Activated naive CD4-positive, alpha-beta T cell treated with anti-CD3 and anti-CD28 coated beads, Interleukin-2, amount 50 U/mL, for 24 hours (primary cell): ENCODE measurements around the gene FASTKD1.
"Not testable (repeated sequence)": the region's sequence is repeated elsewhere in the genome, so short reads cannot be mapped to it uniquely, and the experiment has no call there.

Source experiments
- H3K27ac Mint-ChIP-seq: one replicate; pipeline ENCODE4 v1.8.0; 2021; ENCODE audit warnings: mild to moderate bottlenecking, mixed read lengths
- H3K27me3 Mint-ChIP-seq: one replicate; pipeline ENCODE4 v1.8.0; 2021; ENCODE audit warnings: mixed read lengths
- H3K36me3 Mint-ChIP-seq: one replicate; pipeline ENCODE4 v1.8.0; 2021; ENCODE audit warnings: mixed read lengths
- H3K4me1 Mint-ChIP-seq: one replicate; pipeline ENCODE4 v1.8.0; 2021; ENCODE audit warnings: mixed read lengths
- H3K4me3 Mint-ChIP-seq: one replicate; pipeline ENCODE4 v1.8.0; 2021; ENCODE audit warnings: mild to moderate bottlenecking, mixed read lengths
- H3K9me3 Mint-ChIP-seq: one replicate; pipeline ENCODE4 v1.8.0; 2021; ENCODE audit warnings: mixed read lengths

Gene FASTKD1

DNA sequence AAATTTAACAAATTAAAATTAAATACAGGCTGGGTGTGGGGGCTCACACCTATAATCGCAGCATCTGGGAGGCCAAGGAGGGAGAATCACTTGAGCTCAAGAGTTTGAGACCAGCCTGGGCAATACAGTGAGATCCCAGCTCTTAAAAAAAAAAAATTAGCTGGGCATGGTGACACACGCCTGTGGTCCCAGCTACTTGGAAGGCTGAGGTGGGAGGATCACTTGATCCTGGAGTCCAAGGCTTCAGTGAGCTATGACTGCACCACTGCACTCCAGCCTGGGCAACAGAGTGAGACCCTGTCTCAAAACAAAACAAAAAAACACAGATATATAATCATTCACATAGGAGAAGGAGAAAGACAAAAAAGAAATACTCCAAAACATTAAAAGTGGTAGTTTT, 34.2 kb downstream of the FASTKD1 start:
- H3K9me3 Mint-ChIP-seq, H3K4me1 Mint-ChIP-seq, H3K27ac Mint-ChIP-seq, H3K27me3 Mint-ChIP-seq, H3K4me3 Mint-ChIP-seq: not testable (repeated sequence)
- H3K36me3 Mint-ChIP-seq, result peaks cover 12% of the 10 kb centered on the region

DNA sequence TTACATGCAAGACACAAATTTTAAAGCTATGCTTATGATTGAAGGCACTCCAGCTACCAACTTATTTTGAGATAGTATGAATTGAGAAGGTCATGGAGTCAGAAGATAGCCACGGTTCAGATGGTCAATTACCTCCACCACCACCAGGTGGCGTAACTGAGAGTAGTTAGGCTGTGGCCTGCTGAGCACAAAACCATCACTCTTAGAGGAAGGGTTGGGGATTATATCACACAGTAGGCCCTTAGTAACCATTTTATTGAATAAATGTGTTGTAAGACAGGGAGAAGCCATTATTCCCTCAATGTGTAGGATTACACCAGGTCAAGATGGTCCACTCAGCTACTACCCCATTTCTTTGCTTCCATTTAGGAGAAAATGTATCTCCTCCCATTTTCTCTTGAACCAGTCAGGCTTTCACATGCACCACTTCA, 45.4 kb downstream of the FASTKD1 start:
- no peaks in the 10 kb centered on the region for H3K9me3 Mint-ChIP-seq
- peaks cover 2% of the 10 kb centered on the region for H3K36me3 Mint-ChIP-seq
- H3K4me3 Mint-ChIP-seq, result no peak overlapping the region
- no peaks in the 10 kb centered on the region for H3K27me3 Mint-ChIP-seq
- H3K4me1 Mint-ChIP-seq, result no peaks in the 10 kb centered on the region
- no peak overlapping the region for H3K27ac Mint-ChIP-seq

DNA sequence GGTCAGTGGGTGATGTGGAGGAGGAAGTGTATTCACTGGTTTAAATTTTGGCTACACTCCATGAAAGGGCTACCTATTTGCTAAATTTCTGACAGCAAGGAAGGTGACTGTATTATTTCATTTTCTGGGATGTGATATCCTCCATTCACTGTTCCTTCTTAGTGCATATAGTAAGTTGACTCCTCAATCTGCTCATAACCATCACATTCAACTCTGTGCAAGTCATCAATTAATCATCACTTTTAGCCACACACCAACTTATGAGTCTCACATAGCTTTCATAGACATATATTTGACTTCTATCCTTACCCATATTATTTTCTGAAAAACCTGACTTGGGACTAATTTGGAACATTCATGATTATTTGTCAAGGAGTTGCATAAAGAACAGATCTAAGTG, 47.2 kb downstream of the FASTKD1 start:
- Mint-ChIP-seq H3K4me1 (no peaks in the 10 kb centered on the region), H3K9me3 (no peaks in the 10 kb centered on the region), H3K27ac (no peak overlapping the region), H3K36me3 (peaks cover 4% of the 10 kb centered on the region), H3K4me3 (no peak overlapping the region), H3K27me3 (no peaks in the 10 kb centered on the region)

DNA sequence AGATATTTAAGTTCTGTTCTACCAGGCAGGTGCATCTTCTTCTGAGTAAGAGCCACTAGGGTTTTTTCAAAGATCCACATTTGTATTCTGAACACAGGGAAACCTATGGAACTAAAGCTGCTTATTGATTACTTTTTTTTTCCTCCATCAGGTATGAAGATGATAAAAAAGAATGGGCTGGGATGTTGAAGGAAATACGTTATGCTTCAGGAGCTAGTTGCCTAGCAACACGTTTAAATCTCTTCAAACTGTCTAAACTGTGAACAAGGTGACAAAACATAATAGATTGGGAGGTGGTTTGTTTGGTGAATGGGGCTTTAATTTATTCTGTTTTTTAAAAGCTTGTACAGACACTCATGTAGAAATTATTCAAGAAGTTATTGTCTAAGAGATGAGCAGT, 48.2 kb downstream of the FASTKD1 start:
- Mint-ChIP-seq H3K27me3 (no peaks in the 10 kb centered on the region), H3K4me1 (no peaks in the 10 kb centered on the region), H3K36me3 (peaks cover 2% of the 10 kb centered on the region), H3K9me3 (no peaks in the 10 kb centered on the region), H3K4me3 (no peak overlapping the region), H3K27ac (no peak overlapping the region)

DNA sequence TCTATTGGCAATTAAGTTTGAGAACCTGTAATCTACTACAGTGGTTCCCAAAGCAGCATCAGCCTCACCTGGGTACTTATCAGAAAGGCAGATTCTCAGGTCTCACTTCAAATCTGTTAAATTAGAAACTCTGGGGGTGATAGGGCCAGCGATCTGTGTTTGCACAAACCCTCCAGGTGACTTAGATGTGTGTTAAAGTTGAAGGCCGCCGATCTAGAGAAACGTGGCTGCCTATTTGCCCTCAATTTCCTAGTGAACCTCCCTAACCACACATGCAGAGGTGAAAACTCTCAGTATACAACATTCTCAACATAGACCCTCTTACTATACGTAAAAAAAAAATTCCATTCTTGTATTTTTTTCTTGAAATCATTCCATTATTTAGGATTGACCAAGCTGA, 50.0 kb downstream of the FASTKD1 start:
- H3K27ac Mint-ChIP-seq, result no peak overlapping the region
- H3K9me3 Mint-ChIP-seq, result no peaks in the 10 kb centered on the region
- H3K36me3 Mint-ChIP-seq, result peaks cover 2% of the 10 kb centered on the region
- no peaks in the 10 kb centered on the region for H3K27me3 Mint-ChIP-seq
- H3K4me3 Mint-ChIP-seq, result no peak overlapping the region
- H3K4me1 Mint-ChIP-seq, result no peaks in the 10 kb centered on the region

DNA sequence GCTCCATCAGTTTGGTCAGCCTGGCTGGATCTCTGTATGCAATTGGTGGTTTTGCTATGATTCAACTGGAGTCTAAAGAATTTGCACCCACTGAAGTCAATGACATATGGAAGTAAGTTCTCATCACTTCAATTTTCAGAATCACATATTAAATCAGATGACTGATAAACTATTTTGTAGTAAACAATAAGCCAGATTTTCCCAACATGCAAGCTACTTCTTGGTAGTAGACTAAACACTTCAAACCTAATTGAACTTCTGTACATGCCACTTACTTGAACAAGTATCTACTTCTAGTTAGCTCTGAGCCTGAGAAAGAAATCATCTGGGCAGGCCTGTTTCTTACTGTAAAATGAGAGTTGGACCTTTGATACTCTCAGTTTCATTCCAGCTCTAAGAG, 52.8 kb downstream of the FASTKD1 start:
- Mint-ChIP-seq H3K9me3 (no peaks in the 10 kb centered on the region), H3K4me1 (no peaks in the 10 kb centered on the region), H3K4me3 (no peak overlapping the region), H3K36me3 (peaks cover 2% of the 10 kb centered on the region), H3K27me3 (no peaks in the 10 kb centered on the region), H3K27ac (no peak overlapping the region)

DNA sequence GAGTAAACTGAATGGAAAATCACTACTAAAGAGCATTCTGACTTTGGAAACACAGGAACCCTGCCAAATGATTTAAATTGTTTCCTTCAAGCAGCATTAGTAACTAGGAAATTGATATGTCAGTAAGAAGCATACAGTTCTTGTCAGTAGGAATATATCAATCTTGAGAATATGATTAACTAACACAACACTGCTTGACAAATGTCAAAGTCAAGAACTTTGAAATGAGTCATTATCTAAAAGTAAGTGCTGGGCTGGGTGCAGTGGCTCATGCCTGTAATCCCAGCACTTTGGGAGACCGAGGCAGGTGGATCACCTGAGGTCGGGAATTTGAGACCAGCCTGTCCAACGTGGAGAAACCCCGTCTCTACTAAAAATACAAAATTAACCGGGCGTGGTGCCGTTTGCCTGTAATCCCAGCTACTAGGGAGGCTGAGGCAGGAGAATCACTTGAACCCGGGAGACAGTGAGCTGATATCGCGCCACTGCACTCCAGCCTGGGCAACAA, 57.1 kb downstream of the FASTKD1 start:
- H3K27me3 Mint-ChIP-seq, H3K36me3 Mint-ChIP-seq, H3K9me3 Mint-ChIP-seq, H3K27ac Mint-ChIP-seq, H3K4me1 Mint-ChIP-seq, H3K4me3 Mint-ChIP-seq: not testable (repeated sequence)

DNA sequence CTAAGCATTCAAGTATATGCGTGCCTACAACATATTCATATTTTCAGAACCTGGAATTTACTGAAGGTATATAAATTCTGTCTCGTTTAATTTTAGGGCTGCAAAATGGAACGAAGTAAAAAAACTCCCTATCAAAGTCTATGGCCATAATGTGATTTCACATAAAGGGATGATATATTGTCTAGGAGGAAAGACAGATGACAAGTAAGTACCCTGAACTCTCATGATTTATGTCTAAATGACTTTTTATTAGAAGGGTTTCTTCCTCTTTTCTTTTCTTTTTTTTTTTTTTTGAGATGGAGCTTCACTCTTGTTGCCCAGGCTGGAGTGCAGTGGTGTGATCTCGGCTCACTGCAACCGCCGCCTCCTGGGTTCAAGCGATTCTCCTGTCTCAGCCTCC, 58.9 kb downstream of the FASTKD1 start:
- H3K9me3 Mint-ChIP-seq, H3K36me3 Mint-ChIP-seq, H3K4me1 Mint-ChIP-seq, H3K4me3 Mint-ChIP-seq, H3K27me3 Mint-ChIP-seq, H3K27ac Mint-ChIP-seq: not testable (repeated sequence)

DNA sequence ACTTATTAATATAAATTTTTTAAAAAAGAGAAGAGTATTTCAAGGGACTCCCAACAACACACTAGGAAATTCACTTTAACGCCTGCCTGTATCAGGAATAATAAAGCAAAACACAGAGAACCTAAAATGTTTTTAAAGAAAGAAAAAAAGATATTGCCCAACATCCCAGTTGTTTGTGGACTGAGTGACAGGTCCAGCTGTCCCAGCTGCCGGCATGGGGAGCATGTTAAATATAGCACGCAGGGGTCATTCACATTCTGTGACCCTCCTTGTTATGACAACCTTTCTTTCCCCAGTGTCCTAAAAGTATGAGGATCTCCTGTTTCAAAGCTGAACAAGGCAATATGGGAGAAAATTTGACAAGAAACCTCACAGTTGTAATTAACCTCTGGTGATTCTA, 59.7 kb downstream of the FASTKD1 start:
- Mint-ChIP-seq H3K27ac (no peak overlapping the region), H3K9me3 (no peaks in the 10 kb centered on the region), H3K36me3 (no peaks in the 10 kb centered on the region), H3K4me3 (no peak overlapping the region), H3K27me3 (no peaks in the 10 kb centered on the region), H3K4me1 (no peaks in the 10 kb centered on the region)

DNA sequence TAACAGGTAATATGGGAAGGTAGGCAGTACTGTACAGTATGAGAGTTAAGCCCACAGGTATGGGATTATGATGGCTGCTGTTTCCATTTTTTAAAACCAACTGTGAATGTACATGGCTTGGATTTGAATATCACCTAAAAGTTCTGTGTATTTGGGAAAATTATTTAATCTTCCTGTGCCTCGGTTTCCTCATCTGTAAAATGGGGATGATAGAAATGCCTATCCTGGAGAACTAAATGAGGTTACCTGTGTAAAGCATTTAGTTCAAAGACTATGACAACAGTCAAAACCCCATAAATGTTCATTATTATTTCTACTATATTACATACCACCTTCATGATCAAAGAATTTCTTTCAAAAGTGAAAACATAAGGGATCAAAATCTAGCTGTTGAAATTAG, 60.6 kb downstream of the FASTKD1 start:
- Mint-ChIP-seq H3K4me3 (no peak overlapping the region), H3K36me3 (no peaks in the 10 kb centered on the region), H3K27me3 (no peaks in the 10 kb centered on the region), H3K27ac (no peak overlapping the region), H3K9me3 (no peaks in the 10 kb centered on the region), H3K4me1 (no peaks in the 10 kb centered on the region)

DNA sequence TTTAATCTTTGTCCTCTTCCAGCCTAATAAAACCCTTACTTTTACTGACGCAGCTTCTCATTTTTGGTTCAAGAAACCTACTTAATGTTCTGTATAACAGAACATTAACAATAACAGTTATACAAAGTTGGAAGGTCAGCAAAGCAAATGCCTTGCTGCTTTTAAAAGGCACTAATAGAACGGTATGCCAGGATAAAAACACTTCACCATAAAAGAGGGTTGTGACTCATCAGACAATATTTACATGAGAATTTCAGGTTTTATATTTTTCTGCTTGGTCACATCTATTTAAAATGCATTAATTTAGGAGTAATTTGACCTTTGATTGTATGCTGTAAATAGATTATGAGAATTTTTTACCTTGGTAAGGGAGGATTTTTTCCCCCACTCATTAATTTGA, 61.1 kb downstream of the FASTKD1 start:
- Mint-ChIP-seq H3K9me3 (no peaks in the 10 kb centered on the region), H3K27ac (no peak overlapping the region)

DNA sequence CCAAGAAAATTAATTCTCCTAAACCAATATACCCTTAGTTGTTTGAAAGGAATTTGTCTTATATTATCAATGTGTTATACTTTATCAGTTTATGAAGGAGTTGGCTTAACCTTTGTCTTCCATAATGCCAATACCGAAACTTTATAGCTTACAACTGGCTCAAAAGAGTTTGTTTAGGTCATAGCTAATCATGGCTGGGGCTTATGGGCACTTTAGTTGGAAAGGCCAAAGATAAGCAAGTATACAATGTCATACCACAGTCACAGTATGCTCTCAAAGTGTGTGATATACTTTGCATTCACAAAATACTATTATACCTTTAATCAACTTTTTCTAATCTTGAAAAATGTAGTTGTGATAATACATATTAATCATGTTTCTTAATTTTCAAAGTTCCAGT, 61.8 kb downstream of the FASTKD1 start:
- H3K27me3 Mint-ChIP-seq, result no peaks in the 10 kb centered on the region
- H3K27ac Mint-ChIP-seq, result no peak overlapping the region
- peaks cover 1% of the 10 kb centered on the region for H3K36me3 Mint-ChIP-seq
- H3K4me3 Mint-ChIP-seq, result no peak overlapping the region
- H3K4me1 Mint-ChIP-seq, result no peaks in the 10 kb centered on the region
- no peaks in the 10 kb centered on the region for H3K9me3 Mint-ChIP-seq

More for the DNA sequence above, 61.1 kb downstream of the FASTKD1 start:
- Mint-ChIP-seq H3K4me3 (no peak overlapping the region), H3K4me1 (no peaks in the 10 kb centered on the region), H3K36me3 (no peaks in the 10 kb centered on the region), H3K27me3 (no peaks in the 10 kb centered on the region)

DNA sequence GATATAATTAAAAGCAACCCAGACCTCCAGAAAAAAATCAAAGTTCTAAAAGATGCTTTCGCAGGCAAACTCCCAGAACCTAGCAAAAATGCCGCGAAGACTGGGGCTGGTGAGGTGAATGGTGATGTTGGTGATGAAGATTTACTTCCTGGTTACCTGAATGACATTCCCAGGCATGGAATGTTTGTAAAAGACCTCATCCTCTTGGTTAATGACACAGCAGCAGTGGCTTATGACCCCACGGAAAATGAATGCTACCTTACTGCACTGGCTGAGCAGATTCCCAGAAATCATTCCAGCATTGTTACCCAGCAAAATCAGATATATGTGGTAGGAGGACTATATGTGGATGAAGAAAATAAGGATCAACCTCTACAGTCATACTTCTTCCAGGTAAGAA, 63.2 kb downstream of the FASTKD1 start:
- no peaks in the 10 kb centered on the region for H3K4me1 Mint-ChIP-seq
- H3K9me3 Mint-ChIP-seq, result no peaks in the 10 kb centered on the region
- no peaks in the 10 kb centered on the region for H3K27me3 Mint-ChIP-seq
- H3K36me3 Mint-ChIP-seq, result peaks cover 1% of the 10 kb centered on the region
- H3K4me3 Mint-ChIP-seq, result no peak overlapping the region
- no peak overlapping the region for H3K27ac Mint-ChIP-seq

DNA sequence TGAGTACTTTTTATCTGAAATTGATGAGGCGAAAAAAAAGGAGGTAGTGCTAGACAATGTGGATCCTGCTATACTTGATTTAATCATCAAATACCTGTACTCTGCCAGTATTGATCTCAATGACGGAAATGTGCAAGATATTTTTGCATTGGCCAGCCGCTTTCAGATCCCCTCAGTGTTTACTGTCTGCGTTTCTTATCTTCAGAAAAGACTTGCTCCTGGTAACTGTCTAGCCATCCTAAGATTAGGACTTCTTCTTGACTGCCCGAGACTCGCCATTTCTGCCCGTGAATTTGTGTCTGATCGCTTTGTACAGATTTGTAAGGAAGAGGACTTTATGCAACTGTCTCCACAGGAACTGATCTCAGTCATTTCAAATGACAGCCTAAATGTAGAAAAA, 63.7 kb downstream of the FASTKD1 start:
- no peaks in the 10 kb centered on the region for H3K27me3 Mint-ChIP-seq
- no peak overlapping the region for H3K27ac Mint-ChIP-seq
- H3K36me3 Mint-ChIP-seq, result peaks cover 1% of the 10 kb centered on the region
- H3K4me1 Mint-ChIP-seq, result no peaks in the 10 kb centered on the region
- no peak overlapping the region for H3K4me3 Mint-ChIP-seq
- H3K9me3 Mint-ChIP-seq, result no peaks in the 10 kb centered on the region

DNA sequence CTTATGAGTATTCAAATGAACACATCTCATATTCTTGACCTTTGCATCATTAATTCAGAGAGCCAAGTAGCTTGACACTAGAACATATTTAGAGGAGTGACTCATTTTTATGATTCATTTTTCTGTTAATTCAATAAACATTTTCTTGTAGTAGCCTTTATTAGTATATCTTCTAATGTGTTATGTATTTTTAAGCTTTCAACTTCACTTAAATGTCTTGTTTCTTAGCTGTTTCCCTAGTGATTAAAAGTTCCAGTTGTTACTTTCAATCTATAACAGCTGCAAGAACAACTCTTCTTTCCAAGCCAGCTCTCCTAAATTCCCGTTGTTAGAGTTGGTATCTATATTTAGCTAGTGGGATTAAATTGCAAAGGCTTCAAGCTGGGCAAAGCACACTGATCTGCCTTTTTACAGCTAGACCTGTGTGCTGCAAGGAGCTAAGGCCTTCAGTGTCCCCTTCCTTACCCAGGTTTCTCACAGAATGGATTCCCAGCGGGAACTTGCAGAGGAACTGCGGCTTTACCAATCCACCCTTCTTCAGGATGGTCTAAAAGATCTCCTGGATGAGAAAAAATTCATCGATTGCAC, 64.3 kb downstream of the FASTKD1 start, which contains the start of gene KLHL41:
Gene KLHL41, plus strand, starts transcription at position 405 of the 588 bp plus-strand sequence. Its CDS starts 77 bp downstream, at position 482.
- Mint-ChIP-seq H3K4me3 (no peak within 1 kb of the TSS), H3K4me1 (no peaks in the 10 kb centered on the region), H3K36me3 (peaks cover 1% of the 10 kb centered on the region), H3K27me3 (no peaks in the 10 kb centered on the region), H3K27ac (no peak within 1 kb of the TSS), H3K9me3 (no peaks in the 10 kb centered on the region)

DNA sequence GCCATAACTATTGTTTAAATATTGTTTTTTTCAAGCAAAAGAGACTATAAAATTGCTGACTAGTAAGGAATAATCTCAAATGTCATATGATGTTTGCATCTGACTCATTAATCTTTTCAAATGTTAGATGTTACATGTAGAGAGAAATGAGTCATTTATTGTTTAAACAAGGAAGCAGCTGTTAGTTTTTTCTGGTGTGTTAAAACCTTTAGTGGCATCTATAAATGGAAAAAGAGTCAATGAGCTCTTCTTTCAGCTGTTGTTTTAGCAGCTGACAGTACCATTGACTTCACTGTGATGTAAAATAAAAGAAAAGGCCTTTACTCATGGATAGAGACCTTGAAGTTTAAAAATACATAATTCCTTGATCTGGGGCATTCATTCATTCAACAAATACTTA, 66.0 kb downstream of the FASTKD1 start:
- Mint-ChIP-seq H3K27ac (no peak overlapping the region), H3K27me3 (no peaks in the 10 kb centered on the region), H3K4me1 (no peaks in the 10 kb centered on the region), H3K36me3 (peaks cover 3% of the 10 kb centered on the region), H3K4me3 (no peak overlapping the region), H3K9me3 (no peaks in the 10 kb centered on the region)

DNA sequence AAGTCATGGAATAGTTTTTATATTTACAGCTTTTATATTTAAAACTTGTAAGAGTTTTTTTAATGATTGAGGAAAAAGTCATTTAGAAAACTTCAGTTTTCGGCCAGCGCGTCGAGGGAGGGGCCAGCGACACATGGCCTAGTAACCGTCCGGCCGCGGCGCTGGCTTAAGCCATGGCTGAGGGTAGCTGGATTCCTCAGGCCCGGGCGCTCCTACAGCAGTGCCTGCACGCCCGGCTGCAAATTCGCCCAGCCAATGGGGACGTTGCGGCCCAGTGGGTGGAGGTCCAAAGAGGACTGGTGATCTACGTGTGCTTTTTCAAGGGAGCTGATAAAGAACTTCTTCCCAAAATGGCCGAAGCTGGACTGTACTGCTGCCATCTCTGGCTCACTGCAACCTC, 69.0 kb downstream of the FASTKD1 start:
- Mint-ChIP-seq H3K27me3 (no peaks in the 10 kb centered on the region), H3K9me3 (no peaks in the 10 kb centered on the region), H3K36me3 (peaks cover 3% of the 10 kb centered on the region), H3K27ac (no peak overlapping the region), H3K4me1 (no peaks in the 10 kb centered on the region), H3K4me3 (no peak overlapping the region)
